Fibroblast of mammary gland (primary cell): ENCODE results near the gene RACGAP1.

Experiments used
- DNase-seq: peaks from one replicate; pipeline ENCODE4 v3.0.0-alpha.2; 2010; ENCODE audit warnings: low read depth
- H3K4me3 ChIP-seq: 2 replicates; pipeline ENCODE4 v1.5.1; 2011; ENCODE audit warnings: low read depth, mild to moderate bottlenecking, low read length, moderate library complexity; ENCODE audit not compliant: control insufficient read depth
- CTCF ChIP-seq: conservative IDR thresholded peaks from 2 replicates; pipeline ENCODE4 v1.5.1; 2011; ENCODE audit warnings: low read depth, low read length, inconsistent platforms; ENCODE audit not compliant: control insufficient read depth, insufficient read depth

The RACGAP1 gene

GRCh38 chr12:49944046-49944445 is 81.2 kb downstream of the RACGAP1 start:
- H3K4me3 ChIP-seq, result no peak overlapping the region
- TF ChIP-seq CTCF, result no peak
- DNase-seq, result no peak

- no peak for DNase-seq
- H3K4me3 ChIP-seq, result no peak overlapping the region
- TF ChIP-seq CTCF, result no peak
Measured at GRCh38 chr12:49943625-49943960, 81.7 kb downstream of the RACGAP1 start.

GRCh38 chr12:49942921-49943624 is 82.2 kb downstream of the RACGAP1 start:
- H3K4me3 ChIP-seq, result no peak overlapping the region
- DNase-seq, result no peak
- TF ChIP-seq CTCF, result no peak

- no peak for DNase-seq
- TF ChIP-seq CTCF, result no peak
- H3K4me3 ChIP-seq, result no peak overlapping the region
Measured at GRCh38 chr12:49942512-49942893, 82.8 kb downstream of the RACGAP1 start.

GRCh38 chr12:49941556-49942511 is 83.5 kb downstream of the RACGAP1 start:
- no peak for TF ChIP-seq CTCF
- DNase-seq, result no peak
- H3K4me3 ChIP-seq, result no peak overlapping the region

- no peak for DNase-seq
- H3K4me3 ChIP-seq, result no peak overlapping the region
- no peak for TF ChIP-seq CTCF
Measured at GRCh38 chr12:49939707-49940106, 85.6 kb downstream of the RACGAP1 start.

- TF ChIP-seq CTCF, result no peak
- no peak overlapping the region for H3K4me3 ChIP-seq
- DNase-seq, result no peak
Measured at GRCh38 chr12:49939307-49939706, 86.0 kb downstream of the RACGAP1 start.
